Nephron (organoid): ENCODE results near the gene RERE.

Experiments
- H3K27ac Mint-ChIP-seq, 3 experiments: 2 replicates each; pipeline ENCODE4 v1.8.0; 2020; ENCODE audit warnings: mixed read lengths in 3 of 3, mild to moderate bottlenecking in 2 of 3, moderate library complexity in 1 of 3
- H3K27me3 Mint-ChIP-seq: 2 replicates; pipeline ENCODE4 v1.8.0; 2021; ENCODE audit warnings: low read depth, mild to moderate bottlenecking, moderate library complexity, mixed read lengths
- H3K36me3 Mint-ChIP-seq: 2 replicates; pipeline ENCODE4 v1.8.0; 2020; ENCODE audit warnings: low read depth, mixed read lengths
- H3K4me1 Mint-ChIP-seq: 2 replicates; pipeline ENCODE4 v1.8.0; 2020; ENCODE audit warnings: mixed read lengths
- H3K4me3 Mint-ChIP-seq, 3 experiments: 2 replicates each; pipeline ENCODE4 v1.8.0; 2020; ENCODE audit warnings: mild to moderate bottlenecking in 3 of 3, mixed read lengths in 3 of 3, moderate library complexity in 2 of 3
- H3K9me3 Mint-ChIP-seq: 2 replicates; pipeline ENCODE4 v1.8.0; 2020; ENCODE audit warnings: mixed read lengths
- CTCF ChIP-seq, 3 experiments: fragments of 200-600 bp; sonication (generic); IDR thresholded peaks; one replicate each; pipeline ENCODE4 v1.5.0; 2021; ENCODE audit warnings: antibody characterized with exemption in 3 of 3; ENCODE audit not compliant: unreplicated experiment in 3 of 3

Gene RERE

DNA sequence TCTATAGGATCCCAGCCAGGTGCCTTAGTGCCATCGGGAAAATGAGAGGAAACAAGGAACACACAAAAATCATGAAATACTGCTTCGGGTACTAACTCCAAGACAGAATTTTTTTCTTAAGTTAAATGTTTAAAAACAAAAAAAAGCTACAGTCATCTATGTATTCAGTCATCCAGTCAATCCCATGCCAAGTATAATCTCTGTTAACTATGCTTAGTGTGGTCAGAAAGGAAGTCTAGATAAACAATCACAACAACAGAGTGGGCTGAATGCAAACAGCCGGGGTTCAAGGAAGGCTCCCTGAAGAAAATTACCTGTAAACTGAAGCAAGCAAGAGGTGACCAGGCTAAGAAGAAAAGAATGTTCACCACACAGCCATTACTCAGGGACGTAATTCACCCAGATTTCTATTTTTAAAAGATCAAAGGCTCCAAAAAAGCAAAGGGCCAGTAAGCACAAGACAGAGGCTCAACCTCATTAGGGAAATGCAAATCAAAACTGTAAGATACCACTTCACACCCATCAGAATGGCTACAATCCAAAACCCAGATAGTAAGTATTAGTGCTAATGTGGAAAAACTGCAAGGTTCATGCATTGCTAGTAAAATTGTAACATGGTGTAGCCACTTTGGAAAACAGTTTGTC lies 53.0 kb downstream of the RERE start:
- Mint-ChIP-seq H3K27ac (peak overlapping the region; percentile 60 to 74 (median 60)), H3K4me3 (no peak overlapping the region), H3K36me3 (peaks cover 29% of the 10 kb centered on the region), H3K9me3 (no peaks in the 10 kb centered on the region), H3K27me3 (no peaks in the 10 kb centered on the region), H3K4me1 (peaks cover 24% of the 10 kb centered on the region)
- no peak for TF ChIP-seq CTCF (IDR thresholded peaks at IDR 0.05; ENCODE audit: unreplicated experiment in 3 of 3)

GRCh38 chr1:8763888-8764287 lies 53.6 kb downstream of the RERE start:
- peak overlapping the region; percentile 60 to 74 (median 60) for H3K27ac Mint-ChIP-seq
- H3K4me3 Mint-ChIP-seq, result no peak overlapping the region
- H3K9me3 Mint-ChIP-seq, result no peaks in the 10 kb centered on the region
- peaks cover 24% of the 10 kb centered on the region for H3K4me1 Mint-ChIP-seq
- H3K36me3 Mint-ChIP-seq, result peaks cover 29% of the 10 kb centered on the region
- no peaks in the 10 kb centered on the region for H3K27me3 Mint-ChIP-seq
- no peak for TF ChIP-seq CTCF (IDR thresholded peaks at IDR 0.05; ENCODE audit: unreplicated experiment in 3 of 3)

- peaks cover 52% of the 10 kb centered on the region for H3K4me1 Mint-ChIP-seq
- peak overlapping the region; percentile 60 to 87 (median 86) for H3K27ac Mint-ChIP-seq
- H3K27me3 Mint-ChIP-seq, result no peaks in the 10 kb centered on the region
- peak overlapping the region in 1 of 3 experiments; percentile 19 for H3K4me3 Mint-ChIP-seq
- peaks cover 8% of the 10 kb centered on the region for H3K36me3 Mint-ChIP-seq
- no peaks in the 10 kb centered on the region for H3K9me3 Mint-ChIP-seq
- TF ChIP-seq CTCF (IDR thresholded peaks at IDR 0.05; ENCODE audit: unreplicated experiment in 3 of 3), result no peak
Observed at GRCh38 chr1:8754993-8755392, 62.4 kb downstream of the RERE start.

GRCh38 chr1:8754247-8754650 lies 63.2 kb downstream of the RERE start:
- peaks cover 8% of the 10 kb centered on the region for H3K36me3 Mint-ChIP-seq
- no peaks in the 10 kb centered on the region for H3K27me3 Mint-ChIP-seq
- H3K9me3 Mint-ChIP-seq, result no peaks in the 10 kb centered on the region
- peaks cover 58% of the 10 kb centered on the region for H3K4me1 Mint-ChIP-seq
- TF ChIP-seq CTCF (IDR thresholded peaks at IDR 0.05; ENCODE audit: unreplicated experiment in 3 of 3), result no peak
- H3K4me3 Mint-ChIP-seq, result peak overlapping the region in 1 of 3 experiments; percentile 46
- H3K27ac Mint-ChIP-seq, result peak overlapping the region; percentile 60 to 87 (median 86)

DNA sequence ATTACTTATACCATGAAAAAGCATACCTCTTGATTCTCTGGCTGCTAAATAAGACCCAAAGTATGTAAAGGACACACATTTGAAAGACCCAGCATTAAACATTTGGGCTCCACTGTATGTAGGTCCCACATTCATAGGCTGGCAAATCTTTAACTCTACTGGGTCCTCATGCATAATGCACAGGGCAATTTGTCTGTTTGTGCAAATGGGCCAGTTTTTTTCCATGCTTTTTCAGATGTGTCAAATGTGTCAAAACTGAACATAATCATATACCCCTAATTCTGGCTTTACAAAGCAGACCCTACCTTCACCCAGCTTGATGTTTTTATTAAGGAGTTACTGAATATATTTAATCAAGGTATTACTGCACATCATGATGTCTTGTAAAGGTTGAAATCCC lies 63.7 kb downstream of the RERE start:
- Mint-ChIP-seq H3K27me3 (no peaks in the 10 kb centered on the region), H3K36me3 (peaks cover 9% of the 10 kb centered on the region), H3K4me1 (peaks cover 59% of the 10 kb centered on the region), H3K4me3 (peak overlapping the region in 1 of 3 experiments; percentile 36), H3K9me3 (no peaks in the 10 kb centered on the region), H3K27ac (peak overlapping the region; percentile 60 to 87 (median 86))
- TF ChIP-seq CTCF (IDR thresholded peaks at IDR 0.05; ENCODE audit: unreplicated experiment in 3 of 3), result no peak
